ENCODE data around the gene ARNT2.

GRCh38 chr15:80464951-80465625, 60.9 kb downstream of the ARNT2 start:
- TF ChIP-seq ZNF274 (IDR thresholded peaks at IDR 0.05; ENCODE audit: low read depth, low read length): no peak
- no peak for TF ChIP-seq SUZ12 (IDR thresholded peaks at IDR 0.05; ENCODE audit: extremely low read depth, insufficient read depth, insufficient read length)
- TF ChIP-seq YY1 (IDR thresholded peaks at IDR 0.05; ENCODE audit: insufficient read depth, insufficient read length): no peak

All from NT2/D1 (cell line).